H1 (cell line): Measurements from ENCODE around the gene URGCP. TPM values are rescaled to one million over a fixed set of nuclear protein-coding genes. Genes with fewer than 3 reads are reported as not detected.

Source experiments
- BCL11A ChIP-seq, 2 experiments: IDR thresholded peaks; one replicate each; pipeline ENCODE4 v1.6.1; 2011; ENCODE audit warnings: low read depth in 2 of 2, low read length in 2 of 2, mild to moderate bottlenecking in 2 of 2
- CBX8 ChIP-seq: fragments of 300-800, 300-1000 bp; sonication (generic); IDR thresholded peaks from 2 replicates; pipeline ENCODE4 v1.7.1; 2016; ENCODE audit warnings: low read depth, low read length, borderline replicate concordance
- FOSL1 ChIP-seq: IDR thresholded peaks from 2 replicates; pipeline ENCODE4 v1.6.1; 2011; ENCODE audit warnings: mild to moderate bottlenecking, low read depth, low read length, moderate library complexity; ENCODE audit not compliant: insufficient read depth
- NANOG ChIP-seq: IDR thresholded peaks from 2 replicates; pipeline ENCODE4 v1.6.1; 2011; ENCODE audit warnings: low read length, low read depth, mild to moderate bottlenecking, inconsistent platforms; ENCODE audit not compliant: insufficient read depth, poor library complexity, severe bottlenecking
- RAD21 ChIP-seq, 2 experiments: IDR thresholded peaks in 1 of 2; conservative IDR thresholded peaks in 1 of 2; 2 replicates each; pipeline ENCODE4 v1.6.1; 2011; ENCODE audit warnings: low read depth in 2 of 2, low read length in 2 of 2, improper control_type of control experiment in 1 of 2, inconsistent platforms in 1 of 2, mild to moderate bottlenecking in 1 of 2, moderate library complexity in 1 of 2
- RFX5 ChIP-seq: IDR thresholded peaks from 2 replicates; pipeline ENCODE4 v1.6.1; 2011; ENCODE audit warnings: low read depth, low read length, improper control_type of control experiment, borderline replicate concordance
- SIN3A ChIP-seq, 2 experiments: IDR thresholded peaks in 1 of 2; conservative IDR thresholded peaks in 1 of 2; 2 replicates each; pipeline ENCODE4 v1.6.1; 2011 to 2012; ENCODE audit warnings: low read length in 2 of 2, improper control_type of control experiment in 1 of 2, low read depth in 1 of 2, mild to moderate bottlenecking in 1 of 2
- SUZ12 ChIP-seq: fragments of 200-600 bp; sonication (generic); IDR thresholded peaks from 2 replicates; pipeline ENCODE4 v1.6.1; 2012; ENCODE audit warnings: mild to moderate bottlenecking, inconsistent platforms, low read length, moderate library complexity, mixed read lengths
- USF2 ChIP-seq: IDR thresholded peaks from 2 replicates; pipeline ENCODE4 v1.6.1; 2011; ENCODE audit warnings: low read length, improper control_type of control experiment
- ZNF274 ChIP-seq: IDR thresholded peaks from 2 replicates; pipeline ENCODE4 v1.7.0; 2012; ENCODE audit warnings: low read length, borderline replicate concordance; ENCODE audit errors: extremely low read depth
- polyA plus RNA-seq, 7 experiments: library from polyadenylated mRNA; depleted of rRNA in 3 of 7; stranded (reverse) in 5 of 7; unstranded in 2 of 7; fragments of >200 nt in 5 of 7; fragments of 200-250 nt in 2 of 7; gene quantifications; 1 replicate in 5 of 7; 2 replicates in 1 of 7; 4 replicates in 1 of 7; pipeline versions ENCODE4 v1.2.1 to v1.2.3, GENCODE V29; 2011 to 2013; ENCODE audit warnings: missing spikeins in 2 of 7, mixed read lengths in 2 of 7
- total RNA-seq: library from RNA; stranded (reverse); fragmentation: NEBNext Ultra II Directional; extraction: Animal tissue kit (Norgen Biotek cat#: 25700); gene quantifications from 2 replicates; pipeline ENCODE4 v1.2.1, GENCODE V29; 2021

URGCP gene
- total and polyA plus RNA-seq, 2 of the 8 experiments (the other 6 are each of a cell fraction or from before 2014, with no cell fraction given): 9.0 to 18.7 TPM

- no peak for TF ChIP-seq USF2
- no peak for TF ChIP-seq CBX8
- no peak for TF ChIP-seq FOSL1
- no peak; a peak in 1 of 4 replicates for TF ChIP-seq SIN3A (conservative IDR thresholded peaks at IDR 0.05 in 1 of 2, IDR thresholded peaks at IDR 0.05 in 1 of 2; ENCODE audit: low read depth in 1 of 2, low read length in 2 of 2)
- TF ChIP-seq RFX5: no peak
- TF ChIP-seq SUZ12: no peak
- no peak for TF ChIP-seq ZNF274
- no peak; a peak in 1 of 4 replicates for TF ChIP-seq RAD21 (IDR thresholded peaks at IDR 0.05 in 1 of 2, conservative IDR thresholded peaks at IDR 0.05 in 1 of 2; ENCODE audit: low read depth in 2 of 2, low read length in 2 of 2)
- TF ChIP-seq NANOG: peak; percentile 8
- TF ChIP-seq BCL11A (IDR thresholded peaks at IDR 0.05; ENCODE audit: low read depth in 2 of 2, low read length in 2 of 2): no peak
- TF ChIP-seq, all 59 proteins: peak for 24
Observed at GRCh38 chr7:43869006-43869866, 37.2 kb downstream of the URGCP start, which contains the start of gene MRPS24 (continued).
